GM19328 (cell line): ENCODE measurements around the gene UGT1A5.
"Not testable (repeated sequence)": the region's sequence is repeated elsewhere in the genome, so short reads cannot be mapped to it uniquely, and the experiment has no call there.

ENCODE experiments used
- ATAC-seq: cut with Tn5 transposase; IDR thresholded peaks from one replicate; pipeline ENCODE4 v1.9.1; 2021; ENCODE audit warnings: mild to moderate bottlenecking, moderate library complexity; ENCODE audit not compliant: unreplicated experiment

Gene UGT1A5

DNA sequence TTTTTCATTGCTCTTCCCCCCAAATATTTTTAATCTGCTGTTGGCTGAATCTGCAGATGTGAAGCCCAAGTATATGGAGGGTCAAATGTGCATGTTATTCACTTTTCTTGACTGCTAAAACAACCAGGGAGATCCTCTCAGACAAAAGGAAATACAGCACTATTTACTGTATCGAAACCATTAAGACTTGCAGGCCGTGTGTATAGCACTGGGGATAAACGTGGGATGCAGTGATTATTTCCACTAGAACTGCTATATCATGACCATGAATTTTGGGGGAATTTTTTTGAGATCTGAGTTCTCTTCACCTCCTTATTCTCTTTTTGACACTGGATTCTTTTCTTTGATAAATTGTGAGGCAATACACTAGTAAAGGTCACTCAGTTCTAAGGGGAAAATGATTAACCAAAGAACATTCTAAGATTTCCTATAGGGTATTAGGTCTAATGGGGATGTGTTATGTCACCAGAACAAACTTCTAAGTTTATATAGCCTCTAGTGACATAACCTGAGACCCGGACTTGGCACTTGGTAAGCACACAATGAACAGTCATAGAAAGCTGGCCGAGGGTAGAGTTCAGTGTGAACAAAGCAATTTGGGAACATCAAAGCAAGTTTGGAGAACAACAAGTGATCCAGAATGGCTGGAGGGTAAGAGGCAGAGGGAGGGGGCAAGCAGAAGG, 32.5 kb downstream of the UGT1A5 start:
- ATAC-seq: no peak

DNA sequence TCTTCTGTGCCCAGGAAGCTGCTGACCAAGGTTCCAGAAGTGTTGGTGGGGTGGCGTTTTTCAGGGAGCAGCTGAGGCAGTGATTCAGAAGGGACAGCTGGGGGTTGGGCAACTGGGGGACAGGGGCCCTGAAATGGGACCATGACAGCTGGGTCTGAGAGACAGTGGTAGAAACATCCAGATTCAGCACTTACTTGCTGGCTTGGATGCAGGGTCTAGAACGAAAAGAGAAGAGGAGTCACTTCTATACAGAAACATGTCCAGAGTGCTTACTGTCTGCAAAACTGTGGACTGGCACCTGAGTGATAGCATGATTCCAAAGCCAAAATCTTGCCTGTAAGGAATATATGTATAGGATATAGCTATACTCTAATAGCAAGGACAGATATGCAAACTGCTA, 33.1 kb downstream of the UGT1A5 start:
- not testable (repeated sequence) for ATAC-seq

DNA sequence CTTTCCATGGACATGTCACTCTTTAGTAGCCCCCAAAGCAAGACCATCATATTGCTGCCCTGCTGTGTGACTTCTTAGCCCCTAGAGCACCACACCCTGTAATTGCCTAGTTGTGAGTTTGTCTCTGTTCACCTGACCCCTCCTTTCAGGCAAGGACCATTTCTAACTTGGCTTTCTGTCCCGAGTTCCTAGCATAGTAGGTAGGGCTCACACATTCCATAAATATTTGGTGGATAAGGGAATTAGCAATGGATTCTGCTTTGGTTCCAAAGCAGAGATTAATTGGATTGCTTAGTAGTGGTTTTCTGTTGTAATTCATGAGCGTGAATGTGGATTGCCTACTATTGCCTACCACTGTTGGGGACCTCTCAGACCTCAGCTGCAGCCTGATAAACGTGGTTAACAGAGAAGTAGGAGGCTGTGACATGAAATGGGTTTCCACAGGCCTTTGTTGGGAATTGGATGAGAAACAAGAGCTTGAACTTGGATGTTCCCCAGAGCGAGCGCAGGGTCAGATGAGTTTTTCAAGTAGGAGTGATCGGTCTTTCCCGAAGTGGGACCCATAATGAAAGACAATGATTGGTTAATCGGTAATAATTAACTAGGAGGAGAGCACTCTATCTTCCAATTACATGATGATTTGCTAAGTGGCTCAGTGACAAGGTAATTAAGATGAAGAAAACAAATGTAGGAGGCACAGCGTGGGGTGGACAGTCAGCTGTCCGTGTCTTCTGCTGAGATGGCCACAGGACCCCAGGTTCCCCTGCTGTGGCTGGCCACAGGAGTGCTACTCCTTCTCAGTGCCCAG, 34.0 kb downstream of the UGT1A5 start:
- ATAC-seq: no peak

GRCh38 chr2:233747283-233747544, 34.5 kb downstream of the UGT1A5 start:
- no peak for ATAC-seq

GRCh38 chr2:233750689-233751088, 38.0 kb downstream of the UGT1A5 start:
- ATAC-seq: not testable (repeated sequence)

DNA sequence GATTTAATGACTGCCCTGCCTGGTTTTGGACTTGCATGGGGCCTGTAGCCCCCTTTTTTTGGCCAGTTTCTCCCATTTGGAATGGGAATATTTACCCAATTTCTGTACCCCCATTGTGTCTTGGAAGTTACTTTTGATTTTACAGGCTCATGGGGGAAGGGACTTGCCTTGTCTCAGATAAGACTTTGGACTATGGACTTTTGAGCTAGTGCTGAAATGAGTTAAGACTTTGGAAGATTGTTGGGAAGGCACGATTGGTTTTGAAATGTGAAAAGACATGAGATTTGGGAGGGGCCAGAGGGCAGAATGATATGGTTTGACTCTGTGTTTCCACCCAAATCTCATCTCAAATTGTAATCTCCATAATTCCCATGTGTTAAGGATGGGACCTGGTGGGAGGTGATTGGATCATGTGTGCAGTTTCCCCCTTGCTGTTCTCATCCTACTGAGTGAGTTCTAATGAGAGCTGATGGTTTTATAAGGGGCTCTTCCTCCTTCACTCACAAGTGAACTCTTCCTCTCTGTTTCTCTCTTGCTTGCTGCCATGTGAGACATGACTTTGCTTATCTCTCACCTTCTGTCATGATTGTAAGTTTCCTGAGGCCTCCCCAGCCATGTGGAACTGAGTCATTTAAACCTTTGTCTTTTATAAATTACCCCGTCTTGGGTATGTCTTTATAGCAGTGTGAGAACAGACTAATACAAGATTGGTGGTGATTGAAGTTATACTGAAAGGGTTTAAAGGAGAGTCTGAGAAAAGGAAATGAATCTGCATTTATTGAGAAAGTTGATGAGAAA, 38.7 kb downstream of the UGT1A5 start:
- ATAC-seq: not testable (repeated sequence)

DNA sequence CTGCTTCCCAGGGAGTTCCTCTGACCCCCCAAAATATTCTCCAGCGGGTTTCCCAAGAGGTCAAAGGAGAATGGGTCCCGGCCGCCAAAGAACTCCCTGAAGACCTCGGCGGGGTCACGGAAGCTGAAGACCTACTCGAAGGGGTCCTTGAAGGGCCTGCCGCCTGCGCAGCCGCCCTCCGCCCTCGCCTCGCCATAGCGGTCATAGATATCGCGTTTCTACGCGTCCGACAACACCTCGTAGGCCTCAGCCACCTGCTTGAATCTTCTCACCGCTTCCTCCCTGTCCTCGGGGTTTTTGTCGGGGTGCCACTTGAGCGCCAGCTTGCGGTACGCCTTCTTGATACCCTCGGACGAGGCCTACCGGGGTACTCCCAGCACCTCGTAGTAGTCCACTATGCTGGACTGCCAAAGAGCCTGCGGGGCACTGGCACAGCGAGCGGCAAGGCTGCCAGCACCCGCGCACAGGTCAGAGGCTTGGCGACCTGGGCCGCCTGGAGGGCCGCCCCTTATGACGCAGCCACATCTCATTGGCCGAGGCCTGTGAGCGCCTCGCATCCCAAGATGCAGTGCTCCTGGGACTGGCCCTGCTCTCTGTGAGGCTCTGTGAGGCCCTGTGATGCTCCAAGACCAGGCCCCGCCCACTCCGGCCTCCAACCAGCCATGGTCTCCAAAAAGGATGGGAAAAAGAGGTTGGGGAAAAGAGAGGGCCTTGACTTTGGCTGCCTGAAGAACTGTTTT, 42.3 kb downstream of the UGT1A5 start:
- ATAC-seq: no peak

DNA sequence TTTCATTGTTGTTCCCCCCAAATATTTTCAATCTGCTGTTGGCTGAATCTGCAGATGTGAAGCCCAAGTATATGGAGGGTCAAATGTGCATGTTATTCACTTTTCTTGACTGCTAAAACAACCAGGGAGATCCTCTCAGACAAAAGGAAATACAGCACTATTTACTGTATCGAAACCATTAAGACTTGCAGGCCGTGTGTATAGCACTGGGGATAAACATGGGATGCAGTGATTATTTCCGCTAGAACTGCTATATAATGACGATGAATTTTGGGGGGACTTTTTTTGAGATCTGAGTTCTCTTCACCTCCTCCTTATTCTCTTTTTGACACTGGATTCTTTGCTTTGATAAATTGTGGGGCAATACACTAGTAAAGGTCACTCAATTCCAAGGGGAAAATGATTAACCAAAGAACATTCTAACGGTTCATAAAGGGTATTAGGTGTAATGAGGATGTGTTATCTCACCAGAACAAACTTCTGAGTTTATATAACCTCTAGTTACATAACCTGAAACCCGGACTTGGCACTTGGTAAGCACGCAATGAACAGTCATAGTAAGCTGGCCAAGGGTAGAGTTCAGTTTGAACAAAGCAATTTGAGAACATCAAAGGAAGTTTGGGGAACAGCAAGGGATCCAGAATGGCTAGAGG, 43.8 kb downstream of the UGT1A5 start:
- ATAC-seq: no peak

- no peak for ATAC-seq
Observed at GRCh38 chr2:233758141-233758540, 45.4 kb downstream of the UGT1A5 start.

DNA sequence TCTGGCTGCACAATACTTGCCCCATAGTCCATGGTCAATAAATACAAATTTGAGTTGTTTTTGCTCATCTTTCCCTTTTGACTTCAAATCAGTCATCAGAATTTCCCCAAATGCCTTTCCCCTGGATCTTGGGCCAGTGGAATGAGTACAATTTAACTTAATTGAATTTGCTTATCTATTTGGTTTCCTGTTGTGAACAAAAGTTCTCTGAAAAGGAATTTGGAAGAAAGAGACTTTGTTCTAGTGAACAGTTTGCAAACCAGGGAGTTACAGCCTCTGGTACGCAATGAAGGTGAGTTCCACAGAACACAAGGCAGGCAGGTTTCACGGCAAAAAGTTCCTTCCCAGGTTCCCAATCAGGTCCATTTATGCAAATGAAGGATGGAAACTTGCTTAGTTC, 46.1 kb downstream of the UGT1A5 start:
- ATAC-seq: no peak

GRCh38 chr2:233760043-233760442, 47.3 kb downstream of the UGT1A5 start, which contains the start of gene UGT1A1:
UGT1A1 (plus strand) TSS chr2:233760270; CDS start chr2:233760288, 18 bp downstream.
- ATAC-seq: no peak

DNA sequence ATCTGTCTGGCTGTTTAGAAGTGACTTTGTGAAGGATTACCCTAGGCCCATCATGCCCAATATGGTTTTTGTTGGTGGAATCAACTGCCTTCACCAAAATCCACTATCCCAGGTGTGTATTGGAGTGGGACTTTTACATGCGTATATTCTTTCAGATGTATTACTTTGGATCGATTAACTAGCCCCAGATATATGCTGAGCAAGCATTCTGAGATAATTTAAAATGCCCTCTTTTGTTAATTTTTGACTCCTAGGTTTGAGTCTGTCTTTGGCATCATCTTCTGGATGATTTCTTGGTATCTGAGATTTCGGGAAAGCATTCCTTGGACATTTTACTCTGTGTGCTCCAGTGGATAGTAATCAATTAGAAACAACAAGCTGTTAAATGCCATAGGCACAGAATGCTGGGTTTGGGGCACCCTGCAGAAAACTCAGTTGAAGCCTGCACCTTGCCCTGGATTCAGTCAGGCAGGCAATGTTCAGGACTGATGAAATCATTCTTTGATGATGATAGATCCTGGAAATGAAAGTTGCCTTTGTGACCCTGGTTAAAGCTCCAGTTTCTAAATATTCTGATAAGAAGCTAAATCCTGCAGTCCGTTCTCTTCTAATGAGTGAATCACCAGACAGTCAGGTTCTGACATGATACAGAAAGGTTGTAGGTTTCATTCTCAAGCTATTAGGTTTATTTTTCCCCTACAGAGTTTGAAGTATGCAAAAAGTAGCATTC, 48.5 kb downstream of the UGT1A5 start:
- ATAC-seq: no peak

- no peak for ATAC-seq
Observed at GRCh38 chr2:233764264-233764663, 51.6 kb downstream of the UGT1A5 start.

- ATAC-seq: no peak
Observed at GRCh38 chr2:233764761-233765160, 52.1 kb downstream of the UGT1A5 start.

DNA sequence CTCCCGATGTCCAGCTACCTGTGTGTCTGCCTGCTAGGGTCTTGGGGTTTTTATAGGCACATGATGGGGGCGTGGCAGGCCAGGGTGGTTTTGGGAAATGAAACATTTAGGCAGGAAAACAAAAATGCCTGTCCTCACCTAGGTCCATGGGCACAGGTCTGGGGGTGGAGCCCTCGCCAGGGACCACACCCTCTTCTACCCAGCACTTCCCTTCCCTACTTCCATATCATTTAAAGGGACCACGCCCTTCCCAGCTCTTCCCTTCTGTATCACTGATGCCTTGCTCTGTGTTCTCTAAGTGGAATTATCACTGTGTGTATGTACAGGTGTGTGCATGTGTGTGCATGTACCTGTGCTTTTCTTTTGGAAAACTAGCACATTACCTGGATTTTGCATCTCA, 53.7 kb downstream of the UGT1A5 start:
- no peak for ATAC-seq

- ATAC-seq: no peak
Observed at GRCh38 chr2:233768076-233768475, 55.4 kb downstream of the UGT1A5 start.

DNA sequence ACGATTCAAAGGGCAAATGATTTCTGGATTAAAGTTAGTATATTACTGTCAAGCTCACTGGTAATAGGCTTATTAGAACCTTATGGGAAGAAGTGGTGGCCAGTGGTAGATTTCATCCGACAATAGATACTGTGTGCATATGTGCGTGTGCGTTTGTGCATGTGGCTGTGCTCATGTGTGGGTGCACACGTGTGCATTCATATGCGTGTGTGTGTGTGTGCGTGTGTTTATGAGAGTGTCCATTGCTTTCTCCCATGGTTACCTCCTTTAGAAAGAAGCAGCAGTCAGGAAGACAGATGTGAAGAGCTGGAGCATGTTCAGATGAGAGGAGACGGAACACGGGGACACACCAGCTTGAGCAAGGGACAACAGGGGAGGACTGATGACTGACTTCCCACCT, 56.6 kb downstream of the UGT1A5 start:
- ATAC-seq: no peak

DNA sequence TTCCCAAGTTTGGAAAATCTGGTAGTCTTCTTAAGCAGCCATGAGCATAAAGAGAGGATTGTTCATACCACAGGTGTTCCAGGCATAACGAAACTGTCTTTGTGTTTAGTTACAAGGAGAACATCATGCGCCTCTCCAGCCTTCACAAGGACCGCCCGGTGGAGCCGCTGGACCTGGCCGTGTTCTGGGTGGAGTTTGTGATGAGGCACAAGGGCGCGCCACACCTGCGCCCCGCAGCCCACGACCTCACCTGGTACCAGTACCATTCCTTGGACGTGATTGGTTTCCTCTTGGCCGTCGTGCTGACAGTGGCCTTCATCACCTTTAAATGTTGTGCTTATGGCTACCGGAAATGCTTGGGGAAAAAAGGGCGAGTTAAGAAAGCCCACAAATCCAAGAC, 59.4 kb downstream of the UGT1A5 start:
- no peak for ATAC-seq

- no peak for ATAC-seq
Observed at GRCh38 chr2:233772583-233772982, 59.9 kb downstream of the UGT1A5 start.

DNA sequence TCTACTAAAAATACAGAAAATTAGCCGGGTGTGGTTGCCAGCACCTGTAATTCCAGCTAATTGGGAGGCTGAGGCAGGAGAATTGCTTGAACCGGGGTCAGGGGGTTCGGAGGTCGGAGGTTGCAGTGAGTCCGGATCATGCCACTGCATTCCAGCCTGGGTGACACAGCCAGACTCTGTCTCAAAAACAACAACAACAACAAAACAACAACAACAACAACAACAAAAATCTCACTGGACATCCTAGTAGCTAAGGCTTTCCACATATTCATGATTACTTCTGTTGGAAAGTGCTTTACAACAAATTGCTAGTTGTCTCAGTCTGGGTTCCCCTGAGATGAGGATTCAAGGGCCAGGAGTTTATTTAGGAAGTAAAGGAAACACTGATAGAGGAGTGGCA, 61.1 kb downstream of the UGT1A5 start:
- ATAC-seq: no peak
